Endothelial cell of umbilical vein (primary cell): ENCODE measurements around the gene PNMA1. TPM values are rescaled to one million over a fixed set of nuclear protein-coding genes. Genes with fewer than 3 reads are reported as not detected.

ENCODE experiments used
- BruUV-seq: library from RNA; stranded (reverse); fragments of 400-500 nt; replicated peaks from 2 replicates; lab custom pipeline; 2021; lab: Mats Ljungman, UMichigan
- CTCF ChIA-PET: fragments of 300-600, 350-600 bp; sonication (Branson Sonifier 250); formaldehyde crosslinking; loops from one replicate; lab custom pipeline; 2021; ENCODE audit warnings: antibody characterized with exemption, inconsistent platforms; lab: Charles Lee
- POLR2A ChIA-PET: fragments of 300-600, 350-600 bp; sonication (Branson Sonifier 250); formaldehyde crosslinking; loops from one replicate; lab custom pipeline; 2021; ENCODE audit warnings: antibody characterized with exemption, inconsistent platforms; lab: Charles Lee
- DNase-seq: peaks from one replicate; pipeline ENCODE4 v3.0.0-alpha.2; 2011; ENCODE audit warnings: low read depth, low spot score
- FAIRE-seq: peaks from 2 replicates; lab custom pipeline; 2011; peaks lifted over from hg19 to GRCh38; lab: Jason Lieb, UNC
- H2AFZ ChIP-seq: 2 replicates; pipeline ENCODE4 v1.6.0; 2012; ENCODE audit warnings: low read depth, low read length, control low read depth, inconsistent platforms
- H3K27ac ChIP-seq: 2 replicates; pipeline ENCODE4 v1.5.1; 2011; ENCODE audit warnings: low read depth, mild to moderate bottlenecking, control low read depth, low read length, moderate library complexity; ENCODE audit not compliant: insufficient read depth
- H3K27me3 ChIP-seq, 2 experiments: 2 replicates each; pipeline versions ENCODE4 v1.6.0 to v1.6.1; 2011; ENCODE audit warnings: low read length in 2 of 2, mixed read lengths in 1 of 2; ENCODE audit not compliant: control insufficient read depth in 2 of 2, insufficient read depth in 2 of 2
- H3K36me3 ChIP-seq, 2 experiments: 2 replicates in 1 of 2; 3 replicates in 1 of 2; pipeline ENCODE4 v1.5.1; 2011; ENCODE audit warnings: low read length in 2 of 2, mild to moderate bottlenecking in 1 of 2, moderate library complexity in 1 of 2; ENCODE audit not compliant: control insufficient read depth in 2 of 2, insufficient read depth in 2 of 2; ENCODE audit errors: extremely low read depth in 1 of 2
- H3K4me1 ChIP-seq: 3 replicates; pipeline ENCODE4 v1.5.1; 2011; ENCODE audit warnings: mild to moderate bottlenecking, low read length; ENCODE audit not compliant: control insufficient read depth, insufficient read depth; ENCODE audit errors: extremely low read depth
- H3K4me2 ChIP-seq: 2 replicates; pipeline ENCODE4 v1.6.1; 2011; ENCODE audit warnings: low read length, control low read depth, mixed read lengths; ENCODE audit not compliant: insufficient read depth
- H3K4me3 ChIP-seq, 3 experiments: fragments of 200-600 bp in 1 of 3; sonication (generic), shearing (Covaris generic) in 1 of 3; replicated peaks in 1 of 3; 2 replicates each; pipeline ENCODE4 v1.5.1; 2011 to 2016; ENCODE audit warnings: control low read depth in 3 of 3, low read length in 3 of 3, mild to moderate bottlenecking in 2 of 3, inconsistent platforms in 1 of 3, low read depth in 1 of 3, moderate library complexity in 1 of 3; ENCODE audit not compliant: insufficient read depth in 1 of 3
- H3K79me2 ChIP-seq: 2 replicates; pipeline ENCODE4 v1.6.0; 2012; ENCODE audit warnings: low read length, inconsistent platforms; ENCODE audit not compliant: control insufficient read depth, insufficient read depth
- H3K9ac ChIP-seq: replicated peaks from 2 replicates; pipeline ENCODE3; 2011; ENCODE audit warnings: low read length, control low read depth; ENCODE audit not compliant: insufficient read depth; ENCODE audit errors: extremely low read depth
- H3K9me1 ChIP-seq: replicated peaks from 3 replicates; pipeline ENCODE4 v1.6.0; 2011; ENCODE audit warnings: mild to moderate bottlenecking, low read length; ENCODE audit not compliant: control insufficient read depth, insufficient read depth; ENCODE audit errors: extremely low read depth
- H3K9me3 ChIP-seq: replicated peaks from 2 replicates; pipeline ENCODE4 v1.5.1; 2012; ENCODE audit warnings: low read length, inconsistent platforms; ENCODE audit not compliant: control insufficient read depth, insufficient read depth
- H4K20me1 ChIP-seq: replicated peaks from 2 replicates; pipeline ENCODE3; 2011; ENCODE audit warnings: mild to moderate bottlenecking, low read length; ENCODE audit not compliant: control insufficient read depth, insufficient read depth; ENCODE audit errors: extremely low read depth
- EZH2 ChIP-seq: IDR thresholded peaks from 2 replicates; pipeline ENCODE4 v1.6.1; 2012; ENCODE audit warnings: borderline replicate concordance, low read depth, mild to moderate bottlenecking, moderate library complexity, low read length, inconsistent platforms; ENCODE audit not compliant: severe bottlenecking
- FOS ChIP-seq: IDR thresholded peaks from 2 replicates; pipeline ENCODE4 v1.6.1; 2011; ENCODE audit warnings: mild to moderate bottlenecking, low read length, moderate library complexity, borderline replicate concordance; ENCODE audit not compliant: insufficient read depth
- JUN ChIP-seq: IDR thresholded peaks from 2 replicates; pipeline ENCODE4 v1.6.1; 2011; ENCODE audit warnings: borderline replicate concordance, low read depth; ENCODE audit not compliant: insufficient read length, insufficient read depth
- MYC ChIP-seq: IDR thresholded peaks from one replicate; pipeline ENCODE4 v1.6.1; 2011; ENCODE audit warnings: mild to moderate bottlenecking, low read depth, low read length
- POLR2A ChIP-seq: IDR thresholded peaks from 2 replicates; pipeline ENCODE4 v1.6.1; 2012; ENCODE audit warnings: low read depth, mild to moderate bottlenecking, control low read depth, low read length
- POLR2AphosphoS5 ChIP-seq: IDR thresholded peaks from 2 replicates; pipeline ENCODE4 v1.6.1; 2012; ENCODE audit warnings: low read depth, mild to moderate bottlenecking, control low read depth, low read length, moderate library complexity; ENCODE audit not compliant: insufficient read depth
- dilution Hi-C: fragments of 300-500 bp; cut with MboI; formaldehyde crosslinking; loops from one replicate; pipeline ENCODE4 v1.15.0; 2019; ENCODE audit warnings: low sequenced_read_pairs; ENCODE audit not compliant: extremely low pct_ligation_motif_present
- intact Hi-C: fragments of 100-400 bp; cut with micrococcal nuclease; formaldehyde crosslinking; loops from one replicate; pipeline ENCODE4 v1.10.0; 2022
- polyA plus RNA-seq, 4 experiments: library from polyadenylated mRNA; depleted of rRNA in 3 of 4; stranded (reverse) in 3 of 4; unstranded in 1 of 4; fragments of >200 nt; gene quantifications; 2 replicates each; pipeline versions ENCODE4 v1.2.1 to v1.2.3, GENCODE V29; 2011 to 2012; ENCODE audit warnings: missing spikeins in 1 of 4
- total RNA-seq: library from RNA; stranded (reverse); gene quantifications from 2 replicates; pipeline ENCODE4 v1.2.3, GENCODE V29; 2021
- TF ChIP-seq, protein P1 (sequence below), 2 donors: IDR thresholded peaks; 1 replicate in 1 of 2; 2 replicates in 1 of 2; pipeline ENCODE4 v1.5.1; 2011; ENCODE audit warnings: low read length in 2 of 2, mild to moderate bottlenecking in 2 of 2, moderate library complexity in 2 of 2, control low read depth in 1 of 2, inconsistent platforms in 1 of 2, low read depth in 1 of 2; ENCODE audit not compliant: insufficient read depth in 1 of 2; ENCODE audit errors: extremely low read depth in 1 of 2
- TF ChIP-seq, protein P2 (sequence below): IDR thresholded peaks from 2 replicates; pipeline ENCODE4 v1.6.1; 2011; ENCODE audit not compliant: insufficient read depth, insufficient read length

PNMA1 gene
- total and polyA plus RNA-seq, 2 donors (not counting 3 experiments of a cell fraction or from before 2014, with no cell fraction given): 29.8 to 82.6 TPM

DNA sequence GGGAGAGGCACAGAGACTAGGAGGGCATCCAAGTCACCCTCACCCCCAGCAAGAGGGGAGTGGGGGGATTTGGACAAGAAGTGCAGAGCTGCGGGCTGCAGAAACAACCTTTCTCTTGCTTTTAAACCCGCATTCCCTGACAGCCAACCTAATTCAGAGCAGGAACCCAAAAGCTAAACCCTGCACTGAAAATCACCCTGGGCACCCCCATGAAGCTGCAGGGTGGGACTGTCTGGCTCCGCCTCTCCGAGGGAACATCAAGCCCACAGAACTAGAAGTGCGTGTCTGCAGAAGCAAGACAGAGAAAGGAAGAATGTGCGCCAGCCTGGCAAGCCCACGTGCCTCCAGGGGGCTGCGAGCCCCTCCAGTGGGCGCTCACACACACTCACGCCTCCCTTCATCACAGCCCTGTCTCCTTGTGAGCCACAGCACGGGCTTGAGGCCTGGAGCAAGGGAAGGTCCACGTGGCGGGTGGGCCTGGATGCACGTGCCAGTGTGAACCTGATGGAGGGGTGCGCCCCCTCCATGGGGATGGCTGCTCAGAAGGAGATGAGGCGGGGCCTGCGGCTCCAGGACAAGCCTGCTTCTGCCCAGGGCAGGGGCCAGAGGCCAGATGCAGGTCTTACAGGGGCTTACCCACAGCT lies 27.8 kb upstream of the PNMA1 start:
- peaks cover 90% of the 10 kb centered on the region for H3K79me2 ChIP-seq
- peak overlapping the region; percentile 81 for H3K4me2 ChIP-seq
- no peak for FAIRE-seq
- H3K9me3 ChIP-seq: no peaks in the 10 kb centered on the region
- CTCF ChIA-PET: interaction anchor here (0.6 to 8.9 kb wide), 10 partner anchors 8 to 516 kb away, joined by 3 to 91 read pairs (median 9); a partner anchor contains a TSS
- H3K9me1 ChIP-seq: no peaks in the 10 kb centered on the region
- no peak overlapping the region for H2AFZ ChIP-seq
- BruUV-seq: no TSS peak
- peak overlapping the region; percentile 96 for H3K27ac ChIP-seq
- H4K20me1 ChIP-seq: no peaks in the 10 kb centered on the region
- intact Hi-C loops: loop anchor here (1.0 to 5.0 kb wide), 8 partner anchors 11 to 110 kb away; partner anchors contain the start of genes PNMA1 and PTGR2
- H3K9ac ChIP-seq: peak overlapping the region; percentile 86
- dilution Hi-C loops: no loop called here
- peaks cover 5 to 17% of the 10 kb centered on the region in 2 experiments for H3K36me3 ChIP-seq
- no peak for TF ChIP-seq FOS
- TF ChIP-seq, protein P1, sequence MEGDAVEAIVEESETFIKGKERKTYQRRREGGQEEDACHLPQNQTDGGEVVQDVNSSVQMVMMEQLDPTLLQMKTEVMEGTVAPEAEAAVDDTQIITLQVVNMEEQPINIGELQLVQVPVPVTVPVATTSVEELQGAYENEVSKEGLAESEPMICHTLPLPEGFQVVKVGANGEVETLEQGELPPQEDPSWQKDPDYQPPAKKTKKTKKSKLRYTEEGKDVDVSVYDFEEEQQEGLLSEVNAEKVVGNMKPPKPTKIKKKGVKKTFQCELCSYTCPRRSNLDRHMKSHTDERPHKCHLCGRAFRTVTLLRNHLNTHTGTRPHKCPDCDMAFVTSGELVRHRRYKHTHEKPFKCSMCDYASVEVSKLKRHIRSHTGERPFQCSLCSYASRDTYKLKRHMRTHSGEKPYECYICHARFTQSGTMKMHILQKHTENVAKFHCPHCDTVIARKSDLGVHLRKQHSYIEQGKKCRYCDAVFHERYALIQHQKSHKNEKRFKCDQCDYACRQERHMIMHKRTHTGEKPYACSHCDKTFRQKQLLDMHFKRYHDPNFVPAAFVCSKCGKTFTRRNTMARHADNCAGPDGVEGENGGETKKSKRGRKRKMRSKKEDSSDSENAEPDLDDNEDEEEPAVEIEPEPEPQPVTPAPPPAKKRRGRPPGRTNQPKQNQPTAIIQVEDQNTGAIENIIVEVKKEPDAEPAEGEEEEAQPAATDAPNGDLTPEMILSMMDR (IDR thresholded peaks at IDR 0.05; ENCODE audit: extremely low read depth in 1 of 2, insufficient read depth in 1 of 2, low read depth in 1 of 2, low read length in 2 of 2): no peak
- TF ChIP-seq POLR2A: peak; percentile 5
- no peak for TF ChIP-seq JUN
- TF ChIP-seq POLR2AphosphoS5: no peak
- no peak for TF ChIP-seq MYC
- TF ChIP-seq EZH2: no peak
- TF ChIP-seq, protein P2, sequence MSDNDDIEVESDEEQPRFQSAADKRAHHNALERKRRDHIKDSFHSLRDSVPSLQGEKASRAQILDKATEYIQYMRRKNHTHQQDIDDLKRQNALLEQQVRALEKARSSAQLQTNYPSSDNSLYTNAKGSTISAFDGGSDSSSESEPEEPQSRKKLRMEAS: peak; percentile 69
- H3K27me3 ChIP-seq: no peaks in the 10 kb centered on the region
- peak overlapping the region in 1 of 3 experiments; percentile 29 for H3K4me3 ChIP-seq
- DNase-seq: peak; percentile 41
- peaks cover 71% of the 10 kb centered on the region for H3K4me1 ChIP-seq
- POLR2A ChIA-PET: interaction anchor here (0.6 to 3.0 kb wide), 4 partner anchors 12 to 38 kb away, joined by 3 to 31 read pairs (median 4); no protein-coding TSS in a partner anchor
